Neuron (in vitro differentiated cells): ENCODE data around the gene DDX1.

Source experiments
- H2AFZ ChIP-seq: one replicate; pipeline ENCODE4 v1.6.1; 2013; ENCODE audit warnings: low read depth, mild to moderate bottlenecking, inconsistent platforms, low read length, moderate library complexity
- H3K27me3 ChIP-seq: one replicate; pipeline ENCODE4 v1.6.1; 2013; ENCODE audit warnings: low read length; ENCODE audit not compliant: insufficient read depth
- H3K36me3 ChIP-seq: one replicate; pipeline ENCODE4 v1.6.1; 2013; ENCODE audit warnings: low read length; ENCODE audit not compliant: insufficient read depth
- H3K4me1 ChIP-seq: one replicate; pipeline ENCODE4 v1.6.1; 2013; ENCODE audit warnings: low read length; ENCODE audit not compliant: insufficient read depth
- H3K4me3 ChIP-seq: 2 replicates; pipeline ENCODE4 v1.5.1; 2013; ENCODE audit warnings: mild to moderate bottlenecking, low read length, moderate library complexity
- H3K9me3 ChIP-seq: one replicate; pipeline ENCODE4 v1.6.1; 2013; ENCODE audit warnings: low read length

The DDX1 gene

GRCh38 chr2:15568874-15569273 lies 22.8 kb upstream of the DDX1 start:
- H3K4me1 ChIP-seq, result peaks cover 13% of the 10 kb centered on the region
- H2AFZ ChIP-seq, result no peak overlapping the region
- no peak overlapping the region for H3K4me3 ChIP-seq
- no peaks in the 10 kb centered on the region for H3K27me3 ChIP-seq
- no peaks in the 10 kb centered on the region for H3K36me3 ChIP-seq
- no peaks in the 10 kb centered on the region for H3K9me3 ChIP-seq

- Histone ChIP-seq H3K4me1 (peaks cover 13% of the 10 kb centered on the region), H3K36me3 (no peaks in the 10 kb centered on the region), H2AFZ (peak overlapping the region; percentile 70), H3K4me3 (no peak overlapping the region), H3K9me3 (no peaks in the 10 kb centered on the region), H3K27me3 (no peaks in the 10 kb centered on the region)
Observed at GRCh38 chr2:15570104-15570503, 21.6 kb upstream of the DDX1 start.

- no peak overlapping the region for H3K4me3 ChIP-seq
- H3K27me3 ChIP-seq, result no peaks in the 10 kb centered on the region
Observed at GRCh38 chr2:15571729-15572128, 19.9 kb upstream of the DDX1 start.

GRCh38 chr2:15577071-15577735 lies 14.5 kb upstream of the DDX1 start:
- Histone ChIP-seq H3K4me1 (no peaks in the 10 kb centered on the region), H2AFZ (no peak overlapping the region)

More at GRCh38 chr2:15571729-15572128, 19.9 kb upstream of the DDX1 start:
- Histone ChIP-seq H3K9me3 (no peaks in the 10 kb centered on the region), H3K36me3 (no peaks in the 10 kb centered on the region), H3K4me1 (peaks cover 13% of the 10 kb centered on the region), H2AFZ (no peak overlapping the region)

GRCh38 chr2:15579641-15580040 lies 12.0 kb upstream of the DDX1 start:
- no peaks in the 10 kb centered on the region for H3K4me1 ChIP-seq
- H3K27me3 ChIP-seq, result no peaks in the 10 kb centered on the region
- no peaks in the 10 kb centered on the region for H3K9me3 ChIP-seq
- no peaks in the 10 kb centered on the region for H3K36me3 ChIP-seq
- H3K4me3 ChIP-seq, result no peak overlapping the region
- no peak overlapping the region for H2AFZ ChIP-seq

More at GRCh38 chr2:15577071-15577735, 14.5 kb upstream of the DDX1 start:
- no peaks in the 10 kb centered on the region for H3K27me3 ChIP-seq
- H3K36me3 ChIP-seq, result no peaks in the 10 kb centered on the region
- no peak overlapping the region for H3K4me3 ChIP-seq
- no peaks in the 10 kb centered on the region for H3K9me3 ChIP-seq

- H3K27me3 ChIP-seq, result no peaks in the 10 kb centered on the region
- no peaks in the 10 kb centered on the region for H3K4me1 ChIP-seq
- no peak overlapping the region for H2AFZ ChIP-seq
- no peaks in the 10 kb centered on the region for H3K36me3 ChIP-seq
- no peaks in the 10 kb centered on the region for H3K9me3 ChIP-seq
- no peak overlapping the region for H3K4me3 ChIP-seq
Observed at GRCh38 chr2:15580451-15580850, 11.2 kb upstream of the DDX1 start.

- H3K9me3 ChIP-seq, result no peaks in the 10 kb centered on the region
- H3K4me3 ChIP-seq, result no peak overlapping the region
- H3K27me3 ChIP-seq, result no peaks in the 10 kb centered on the region
- no peak overlapping the region for H2AFZ ChIP-seq
- H3K36me3 ChIP-seq, result no peaks in the 10 kb centered on the region
- H3K4me1 ChIP-seq, result no peaks in the 10 kb centered on the region
Observed at GRCh38 chr2:15582710-15583357, 8.8 kb upstream of the DDX1 start.

- Histone ChIP-seq H3K36me3 (no peaks in the 10 kb centered on the region), H3K4me3 (no peak overlapping the region), H3K9me3 (no peaks in the 10 kb centered on the region)
Observed at GRCh38 chr2:15583826-15584225, 7.8 kb upstream of the DDX1 start.

GRCh38 chr2:15584316-15584715 lies 7.4 kb upstream of the DDX1 start:
- Histone ChIP-seq H3K4me3 (no peak overlapping the region), H2AFZ (no peak overlapping the region), H3K36me3 (no peaks in the 10 kb centered on the region), H3K27me3 (no peaks in the 10 kb centered on the region), H3K9me3 (no peaks in the 10 kb centered on the region), H3K4me1 (no peaks in the 10 kb centered on the region)

More at GRCh38 chr2:15583826-15584225, 7.8 kb upstream of the DDX1 start:
- H2AFZ ChIP-seq, result no peak overlapping the region
- H3K27me3 ChIP-seq, result no peaks in the 10 kb centered on the region
- no peaks in the 10 kb centered on the region for H3K4me1 ChIP-seq

GRCh38 chr2:15584767-15585469 lies 6.8 kb upstream of the DDX1 start:
- H3K4me1 ChIP-seq, result no peaks in the 10 kb centered on the region

GRCh38 chr2:15588329-15588919 lies 3.2 kb upstream of the DDX1 start:
- H3K4me1 ChIP-seq, result peaks cover 14% of the 10 kb centered on the region
- peaks cover 1% of the 10 kb centered on the region for H3K36me3 ChIP-seq
- peak overlapping the region; percentile 39 for H2AFZ ChIP-seq
- no peaks in the 10 kb centered on the region for H3K27me3 ChIP-seq
- no peaks in the 10 kb centered on the region for H3K9me3 ChIP-seq
- no peak overlapping the region for H3K4me3 ChIP-seq

More at GRCh38 chr2:15584767-15585469, 6.8 kb upstream of the DDX1 start:
- Histone ChIP-seq H3K9me3 (no peaks in the 10 kb centered on the region), H3K4me3 (no peak overlapping the region), H3K36me3 (no peaks in the 10 kb centered on the region), H3K27me3 (no peaks in the 10 kb centered on the region), H2AFZ (no peak overlapping the region)

- Histone ChIP-seq H3K4me3 (peak overlapping the region; percentile 99), H3K36me3 (peaks cover 23% of the 10 kb centered on the region), H3K9me3 (no peaks in the 10 kb centered on the region), H3K27me3 (no peaks in the 10 kb centered on the region), H2AFZ (peak overlapping the region; percentile 49), H3K4me1 (peaks cover 17% of the 10 kb centered on the region)
Observed at GRCh38 chr2:15591373-15591691, 336 bp upstream of the DDX1 start.

GRCh38 chr2:15593327-15593705 lies 1.6 kb downstream of the DDX1 start:
- Histone ChIP-seq H3K27me3 (no peaks in the 10 kb centered on the region), H3K9me3 (no peaks in the 10 kb centered on the region), H3K4me1 (peaks cover 17% of the 10 kb centered on the region), H3K4me3 (peak overlapping the region; percentile 99), H2AFZ (no peak overlapping the region), H3K36me3 (peaks cover 42% of the 10 kb centered on the region)
